NT2/D1 (cell line): Measurements from ENCODE around the gene HNRNPU.

Source experiments
- SUZ12 ChIP-seq: IDR thresholded peaks from 2 replicates; pipeline ENCODE4 v1.6.1; 2011; ENCODE audit not compliant: insufficient read length, insufficient read depth; ENCODE audit errors: extremely low read depth
- ZNF274 ChIP-seq: IDR thresholded peaks from 2 replicates; pipeline ENCODE4 v1.6.1; 2011; ENCODE audit warnings: mild to moderate bottlenecking, low read depth, low read length

- TF ChIP-seq SUZ12 (no peak), ZNF274 (no peak)
Measured at GRCh38 chr1:244874974-244875579, 10.7 kb upstream of the HNRNPU start.
